ENCODE data around the gene EHMT2. TPM values are rescaled to one million over a fixed set of nuclear protein-coding genes. Genes with fewer than 3 reads are reported as not detected.

Gene EHMT2
- total and polyA plus RNA-seq, 4 donors: 7.9 to 21.4 (median 10.6) TPM

DNA sequence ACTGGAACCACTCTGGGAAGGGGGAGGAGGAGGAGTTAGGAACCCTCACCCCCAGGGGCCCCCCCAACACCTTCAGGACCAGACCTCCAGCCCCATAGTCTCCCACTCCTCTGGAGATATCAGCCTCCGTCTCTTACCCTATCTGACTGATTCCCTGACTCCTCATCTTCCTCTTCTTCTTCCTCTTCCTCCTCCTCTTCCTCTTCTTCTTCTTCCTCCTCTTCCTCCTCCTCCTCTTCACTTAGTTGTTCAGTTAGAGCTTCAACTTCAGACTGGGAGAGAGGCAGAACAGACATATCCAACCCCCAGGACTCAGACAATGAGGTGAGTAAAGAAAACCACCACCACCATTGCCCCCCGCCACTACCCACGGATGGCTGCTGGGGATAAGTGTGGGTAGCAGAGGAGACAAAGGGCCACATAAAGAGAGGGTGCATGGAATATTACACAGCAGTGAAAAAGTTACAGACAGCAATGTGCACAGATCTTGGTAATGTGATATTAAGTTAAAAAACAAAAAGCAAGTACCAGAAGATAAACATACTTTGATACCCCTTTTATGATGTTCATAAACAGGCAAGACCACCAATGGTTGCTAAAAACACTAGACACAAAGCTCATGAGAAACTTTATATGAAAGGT lies 8.0 kb downstream of the EHMT2 start (continued):
- TF ChIP-seq SP1 (IDR thresholded peaks at IDR 0.05): no peak

DNA sequence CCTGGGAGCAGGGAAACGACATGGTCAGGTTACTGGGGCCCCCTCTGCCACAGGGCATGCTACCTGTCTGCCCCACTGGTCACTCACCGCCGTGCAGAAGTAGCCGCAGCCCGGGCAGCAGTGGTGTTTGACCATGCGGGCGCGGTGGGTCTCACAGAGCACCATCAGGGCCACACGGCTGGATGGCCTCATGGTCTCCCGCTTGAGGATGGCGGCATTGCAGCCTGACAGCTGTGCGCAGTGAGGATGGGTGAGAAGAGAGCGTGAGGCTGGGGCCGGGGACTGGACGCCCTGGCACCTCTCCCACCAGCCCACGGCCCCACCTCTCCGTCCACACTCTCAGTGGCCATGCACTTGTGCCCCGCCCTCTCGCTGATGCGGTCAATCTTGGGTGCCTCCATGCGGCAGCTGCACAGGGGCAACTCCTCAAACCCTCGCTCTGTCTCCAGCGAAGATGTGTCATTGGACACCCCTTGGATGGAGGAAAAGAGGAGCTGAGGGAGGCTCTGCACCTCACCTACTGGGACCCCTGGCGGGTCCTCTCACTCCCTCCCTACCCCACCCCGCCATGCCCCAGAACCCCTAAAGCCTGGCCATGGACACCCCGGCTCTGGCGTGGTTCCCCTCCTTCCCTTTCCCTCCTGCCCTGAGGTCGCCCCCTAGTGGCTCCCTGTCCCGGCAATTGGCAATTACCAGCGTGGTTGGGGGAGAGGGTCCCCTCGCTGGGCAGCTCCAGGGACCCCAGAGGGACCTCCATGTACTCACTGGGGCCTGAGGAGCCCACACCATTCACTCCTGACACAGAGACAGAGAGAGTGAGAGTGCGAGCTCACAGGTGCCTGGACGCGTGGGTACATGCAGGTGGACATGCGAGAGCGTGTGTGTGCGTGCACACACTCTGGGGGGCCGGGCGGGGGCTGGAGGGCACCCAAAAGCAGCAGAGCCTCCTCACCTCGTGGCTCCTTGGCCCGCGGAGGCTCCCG lies 8.9 kb downstream of the EHMT2 start:
- TF ChIP-seq GABPA (IDR thresholded peaks at IDR 0.05 in 1 of 2, conservative IDR thresholded peaks at IDR 0.05 in 1 of 2): no peak
- TF ChIP-seq, protein P1, sequence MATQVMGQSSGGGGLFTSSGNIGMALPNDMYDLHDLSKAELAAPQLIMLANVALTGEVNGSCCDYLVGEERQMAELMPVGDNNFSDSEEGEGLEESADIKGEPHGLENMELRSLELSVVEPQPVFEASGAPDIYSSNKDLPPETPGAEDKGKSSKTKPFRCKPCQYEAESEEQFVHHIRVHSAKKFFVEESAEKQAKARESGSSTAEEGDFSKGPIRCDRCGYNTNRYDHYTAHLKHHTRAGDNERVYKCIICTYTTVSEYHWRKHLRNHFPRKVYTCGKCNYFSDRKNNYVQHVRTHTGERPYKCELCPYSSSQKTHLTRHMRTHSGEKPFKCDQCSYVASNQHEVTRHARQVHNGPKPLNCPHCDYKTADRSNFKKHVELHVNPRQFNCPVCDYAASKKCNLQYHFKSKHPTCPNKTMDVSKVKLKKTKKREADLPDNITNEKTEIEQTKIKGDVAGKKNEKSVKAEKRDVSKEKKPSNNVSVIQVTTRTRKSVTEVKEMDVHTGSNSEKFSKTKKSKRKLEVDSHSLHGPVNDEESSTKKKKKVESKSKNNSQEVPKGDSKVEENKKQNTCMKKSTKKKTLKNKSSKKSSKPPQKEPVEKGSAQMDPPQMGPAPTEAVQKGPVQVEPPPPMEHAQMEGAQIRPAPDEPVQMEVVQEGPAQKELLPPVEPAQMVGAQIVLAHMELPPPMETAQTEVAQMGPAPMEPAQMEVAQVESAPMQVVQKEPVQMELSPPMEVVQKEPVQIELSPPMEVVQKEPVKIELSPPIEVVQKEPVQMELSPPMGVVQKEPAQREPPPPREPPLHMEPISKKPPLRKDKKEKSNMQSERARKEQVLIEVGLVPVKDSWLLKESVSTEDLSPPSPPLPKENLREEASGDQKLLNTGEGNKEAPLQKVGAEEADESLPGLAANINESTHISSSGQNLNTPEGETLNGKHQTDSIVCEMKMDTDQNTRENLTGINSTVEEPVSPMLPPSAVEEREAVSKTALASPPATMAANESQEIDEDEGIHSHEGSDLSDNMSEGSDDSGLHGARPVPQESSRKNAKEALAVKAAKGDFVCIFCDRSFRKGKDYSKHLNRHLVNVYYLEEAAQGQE (IDR thresholded peaks at IDR 0.05): no peak
- peak in 1 of 2 donors; percentile 71 for TF ChIP-seq RAD21 (IDR thresholded peaks at IDR 0.05)
- TF ChIP-seq, protein P2, sequence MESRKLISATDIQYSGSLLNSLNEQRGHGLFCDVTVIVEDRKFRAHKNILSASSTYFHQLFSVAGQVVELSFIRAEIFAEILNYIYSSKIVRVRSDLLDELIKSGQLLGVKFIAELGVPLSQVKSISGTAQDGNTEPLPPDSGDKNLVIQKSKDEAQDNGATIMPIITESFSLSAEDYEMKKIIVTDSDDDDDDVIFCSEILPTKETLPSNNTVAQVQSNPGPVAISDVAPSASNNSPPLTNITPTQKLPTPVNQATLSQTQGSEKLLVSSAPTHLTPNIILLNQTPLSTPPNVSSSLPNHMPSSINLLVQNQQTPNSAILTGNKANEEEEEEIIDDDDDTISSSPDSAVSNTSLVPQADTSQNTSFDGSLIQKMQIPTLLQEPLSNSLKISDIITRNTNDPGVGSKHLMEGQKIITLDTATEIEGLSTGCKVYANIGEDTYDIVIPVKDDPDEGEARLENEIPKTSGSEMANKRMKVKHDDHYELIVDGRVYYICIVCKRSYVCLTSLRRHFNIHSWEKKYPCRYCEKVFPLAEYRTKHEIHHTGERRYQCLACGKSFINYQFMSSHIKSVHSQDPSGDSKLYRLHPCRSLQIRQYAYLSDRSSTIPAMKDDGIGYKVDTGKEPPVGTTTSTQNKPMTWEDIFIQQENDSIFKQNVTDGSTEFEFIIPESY (IDR thresholded peaks at IDR 0.05): no peak
- TF ChIP-seq, protein P3, sequence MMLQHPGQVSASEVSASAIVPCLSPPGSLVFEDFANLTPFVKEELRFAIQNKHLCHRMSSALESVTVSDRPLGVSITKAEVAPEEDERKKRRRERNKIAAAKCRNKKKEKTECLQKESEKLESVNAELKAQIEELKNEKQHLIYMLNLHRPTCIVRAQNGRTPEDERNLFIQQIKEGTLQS (IDR thresholded peaks at IDR 0.05): no peak
- TF ChIP-seq, protein P4, sequence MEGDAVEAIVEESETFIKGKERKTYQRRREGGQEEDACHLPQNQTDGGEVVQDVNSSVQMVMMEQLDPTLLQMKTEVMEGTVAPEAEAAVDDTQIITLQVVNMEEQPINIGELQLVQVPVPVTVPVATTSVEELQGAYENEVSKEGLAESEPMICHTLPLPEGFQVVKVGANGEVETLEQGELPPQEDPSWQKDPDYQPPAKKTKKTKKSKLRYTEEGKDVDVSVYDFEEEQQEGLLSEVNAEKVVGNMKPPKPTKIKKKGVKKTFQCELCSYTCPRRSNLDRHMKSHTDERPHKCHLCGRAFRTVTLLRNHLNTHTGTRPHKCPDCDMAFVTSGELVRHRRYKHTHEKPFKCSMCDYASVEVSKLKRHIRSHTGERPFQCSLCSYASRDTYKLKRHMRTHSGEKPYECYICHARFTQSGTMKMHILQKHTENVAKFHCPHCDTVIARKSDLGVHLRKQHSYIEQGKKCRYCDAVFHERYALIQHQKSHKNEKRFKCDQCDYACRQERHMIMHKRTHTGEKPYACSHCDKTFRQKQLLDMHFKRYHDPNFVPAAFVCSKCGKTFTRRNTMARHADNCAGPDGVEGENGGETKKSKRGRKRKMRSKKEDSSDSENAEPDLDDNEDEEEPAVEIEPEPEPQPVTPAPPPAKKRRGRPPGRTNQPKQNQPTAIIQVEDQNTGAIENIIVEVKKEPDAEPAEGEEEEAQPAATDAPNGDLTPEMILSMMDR (IDR thresholded peaks at IDR 0.05; ENCODE audit: low read depth, low read length, missing input control): peak; percentile 40
- TF ChIP-seq JUND (IDR thresholded peaks at IDR 0.05): no peak
- TF ChIP-seq HNF4A (conservative IDR thresholded peaks at IDR 0.05): no peak
- TF ChIP-seq HNF4G (IDR thresholded peaks at IDR 0.05): no peak
- no peak for TF ChIP-seq RXRA (IDR thresholded peaks at IDR 0.05)
- TF ChIP-seq NR2F2 (IDR thresholded peaks at IDR 0.05): no peak
- no peak for TF ChIP-seq EGR1 (IDR thresholded peaks at IDR 0.05; ENCODE audit: low read depth in 2 of 2)
- TF ChIP-seq FOXA1 (IDR thresholded peaks at IDR 0.05): no peak
- Histone ChIP-seq H3K4me3 (ENCODE audit: low read depth in 1 of 3, low read length in 3 of 3) (no peak overlapping the region), H3K27ac (ENCODE audit: low read depth in 1 of 2, low read length in 2 of 2) (no peak overlapping the region), H3K9me3 (ENCODE audit: control insufficient read depth in 4 of 4, low read length in 3 of 4) (no peaks in the 10 kb centered on the region), H3K36me3 (ENCODE audit: control insufficient read depth in 4 of 4, insufficient read depth in 3 of 4, low read depth in 1 of 4, low read length in 3 of 4) (peaks cover 11 to 66% (median 31%) of the 10 kb centered on the region in 4 donors), H3K9ac (ENCODE audit: low read depth in 1 of 2, low read length in 2 of 2) (no peak overlapping the region), H3K4me1 (ENCODE audit: control insufficient read depth in 4 of 4, insufficient read depth in 4 of 4, low read length in 3 of 4) (no peaks in the 10 kb centered on the region), H3K27me3 (ENCODE audit: control insufficient read depth in 4 of 4, insufficient read depth in 4 of 4, low read length in 3 of 4) (no peaks in the 10 kb centered on the region)
- DNase-seq (ENCODE audit: low spot score): peak; percentile 67
- WGBS: 84% methylated on average over 43 of the region's 43 CpGs

Measured in liver (tissue), 9 donors.